Effector memory CD8-positive, alpha-beta T cell (primary cell): ENCODE results near the gene MPHOSPH9.
"Not testable (repeated sequence)": the region's sequence is repeated elsewhere in the genome, so short reads cannot be mapped to it uniquely, and the experiment has no call there.

Source experiments
- ATAC-seq: fragments of 150-1000 bp; cut with Tn5 transposase; replicated peaks from 2 replicates; pipeline ENCODE4 v1.10.0; 2021; ENCODE audit warnings: mild to moderate bottlenecking, moderate library complexity
- DNase-seq, 3 experiments: peaks; one replicate each; pipeline ENCODE4 v3.0.0; 2021
- H3K27ac Mint-ChIP-seq, 2 donors: one replicate each; pipeline ENCODE4 v1.8.0; 2022; ENCODE audit warnings: mild to moderate bottlenecking in 2 of 2, mixed read lengths in 2 of 2, moderate library complexity in 2 of 2
- H3K27me3 Mint-ChIP-seq, 2 donors: one replicate each; pipeline ENCODE4 v1.8.0; 2022; ENCODE audit warnings: mixed read lengths in 2 of 2
- H3K36me3 Mint-ChIP-seq: one replicate; pipeline ENCODE4 v1.8.0; 2022; ENCODE audit warnings: mild to moderate bottlenecking, moderate library complexity, mixed read lengths; ENCODE audit not compliant: insufficient read depth
- H3K4me1 Mint-ChIP-seq, 2 donors: one replicate each; pipeline ENCODE4 v1.8.0; 2022; ENCODE audit warnings: low read depth in 2 of 2, mixed read lengths in 2 of 2
- H3K4me3 Mint-ChIP-seq, 2 donors: one replicate each; pipeline ENCODE4 v1.8.0; 2022; ENCODE audit warnings: mild to moderate bottlenecking in 2 of 2, mixed read lengths in 2 of 2, moderate library complexity in 2 of 2
- H3K9me3 Mint-ChIP-seq, 2 donors: one replicate each; pipeline ENCODE4 v1.8.0; 2022; ENCODE audit warnings: mixed read lengths in 2 of 2

The MPHOSPH9 gene

DNA sequence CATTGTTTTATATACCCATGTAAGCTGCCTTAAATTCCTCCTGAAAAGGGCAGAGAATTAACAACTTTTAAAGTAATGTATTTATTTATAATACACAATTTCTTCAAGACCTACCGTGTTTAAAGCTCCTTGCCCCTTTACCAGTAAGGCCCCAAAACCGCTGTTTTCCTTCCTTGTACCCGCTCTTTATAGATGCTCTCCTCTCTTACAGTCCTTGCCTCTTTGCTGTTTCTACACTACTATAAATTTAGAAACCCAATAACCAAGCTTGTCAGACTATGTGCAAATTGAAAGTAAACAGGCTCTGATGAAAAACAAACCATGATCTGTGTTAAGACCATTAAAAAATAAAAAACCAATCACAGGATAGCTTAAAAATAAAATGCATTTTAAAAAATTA lies 3.9 kb downstream of the MPHOSPH9 start:
- peak overlapping the region; percentile 47 to 90 for H3K27ac Mint-ChIP-seq
- ATAC-seq (no peak), DNase-seq (no peak)
- H3K9me3 Mint-ChIP-seq = no peaks in the 10 kb centered on the region
- peaks cover 38 to 47% of the 10 kb centered on the region in 2 donors for H3K4me1 Mint-ChIP-seq
- H3K27me3 Mint-ChIP-seq = no peaks in the 10 kb centered on the region
- H3K4me3 Mint-ChIP-seq = peak overlapping the region; percentile 47 to 76
- peaks cover 32% of the 10 kb centered on the region for H3K36me3 Mint-ChIP-seq

DNA sequence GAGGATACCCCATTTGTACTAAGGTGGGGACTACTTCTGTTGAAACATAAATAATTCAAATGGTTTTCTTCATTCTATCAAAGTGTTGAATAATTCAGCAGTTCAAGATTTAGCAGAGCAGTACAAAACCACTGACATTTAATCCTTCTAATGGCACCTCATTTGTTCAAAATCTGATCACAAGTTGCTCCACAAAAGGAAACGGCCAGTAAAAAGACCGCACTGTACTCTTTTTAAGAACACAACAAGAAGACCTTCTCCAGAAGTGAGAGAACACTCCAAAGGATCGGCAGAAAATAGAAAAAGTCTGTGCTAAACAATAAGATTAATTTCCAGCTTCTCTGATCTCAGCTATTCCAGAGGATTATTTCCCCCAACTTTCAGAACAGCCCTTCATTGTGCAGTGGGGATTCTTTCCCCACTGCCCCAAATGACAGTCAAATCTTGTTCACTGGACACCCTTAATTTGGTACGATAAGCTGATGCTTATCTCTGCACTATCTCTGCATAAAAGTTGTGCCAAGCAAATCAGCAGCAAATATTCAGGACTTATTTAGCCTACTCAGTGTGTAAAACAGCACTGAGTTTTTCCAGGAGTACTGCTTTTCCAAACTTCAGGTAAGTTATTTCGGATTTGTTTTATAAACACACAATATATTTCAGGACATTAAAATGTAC lies 5.2 kb downstream of the MPHOSPH9 start:
- H3K4me3 Mint-ChIP-seq = peak overlapping the region in 1 of 2 donors; percentile 35
- DNase-seq (no peak), ATAC-seq (no peak)
- no peaks in the 10 kb centered on the region for H3K27me3 Mint-ChIP-seq
- H3K27ac Mint-ChIP-seq = peak overlapping the region; percentile 47 to 90
- no peaks in the 10 kb centered on the region for H3K9me3 Mint-ChIP-seq
- peaks cover 23% of the 10 kb centered on the region for H3K36me3 Mint-ChIP-seq
- peaks cover 32 to 43% of the 10 kb centered on the region in 2 donors for H3K4me1 Mint-ChIP-seq

DNA sequence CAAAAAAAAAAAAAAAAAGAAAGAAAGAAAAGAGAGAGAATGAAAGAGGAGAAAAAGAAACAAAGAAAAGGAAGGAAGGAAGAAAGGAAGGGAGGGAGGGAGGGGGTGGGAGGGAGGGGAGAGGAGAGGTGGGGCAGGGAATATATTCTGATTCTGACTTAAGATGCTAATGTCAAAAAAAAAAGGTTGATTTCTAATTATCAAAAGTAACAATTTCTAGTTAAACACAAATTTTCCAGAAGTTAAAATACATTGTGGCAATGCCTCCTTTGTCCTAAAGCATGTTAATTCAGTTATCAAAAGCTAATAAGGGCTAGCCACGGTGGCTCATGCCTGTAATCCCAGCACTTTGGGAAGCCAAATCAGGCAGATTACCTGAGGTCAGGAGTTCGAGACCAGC lies 7.5 kb downstream of the MPHOSPH9 start:
- H3K36me3 Mint-ChIP-seq = peaks cover 40% of the 10 kb centered on the region
- H3K27me3 Mint-ChIP-seq = no peaks in the 10 kb centered on the region
- peaks cover 21 to 27% of the 10 kb centered on the region in 2 donors for H3K4me1 Mint-ChIP-seq
- no peaks in the 10 kb centered on the region for H3K9me3 Mint-ChIP-seq
- DNase-seq = no peak
- ATAC-seq = no peak
- peak overlapping the region in 1 of 2 donors; percentile 20 for H3K4me3 Mint-ChIP-seq
- peak overlapping the region in 1 of 2 donors; percentile 81 for H3K27ac Mint-ChIP-seq

DNA sequence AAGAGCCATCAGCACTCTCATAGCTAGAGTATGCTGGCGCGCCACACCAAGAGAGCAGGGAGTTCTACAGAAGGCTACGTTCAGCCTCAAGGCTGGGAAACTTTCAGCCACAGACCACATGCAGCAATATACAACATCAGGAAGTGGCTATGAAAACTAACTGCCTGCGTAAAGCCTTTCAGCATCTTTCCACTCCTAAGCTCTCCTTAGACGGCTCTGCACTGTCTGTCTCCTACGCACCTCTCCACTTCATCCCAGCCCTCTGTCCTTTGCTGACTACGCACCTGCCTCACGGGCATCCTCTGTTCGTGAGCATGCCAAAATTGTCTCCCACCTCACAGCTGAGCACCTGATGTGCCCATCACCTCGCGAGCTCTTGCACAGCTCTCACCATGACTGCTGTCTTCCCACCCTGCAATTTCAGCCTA lies 9.7 kb downstream of the MPHOSPH9 start:
- Mint-ChIP-seq H3K27me3 (no peaks in the 10 kb centered on the region), H3K36me3 (peaks cover 53% of the 10 kb centered on the region), H3K27ac (peak overlapping the region; percentile 46 to 83), H3K4me3 (peak overlapping the region; percentile 45 to 57), H3K9me3 (no peaks in the 10 kb centered on the region), H3K4me1 (peaks cover 11 to 14% of the 10 kb centered on the region in 2 donors)
- peak; percentile 36 to 47 (median 44) for DNase-seq
- ATAC-seq = peak; percentile 98

DNA sequence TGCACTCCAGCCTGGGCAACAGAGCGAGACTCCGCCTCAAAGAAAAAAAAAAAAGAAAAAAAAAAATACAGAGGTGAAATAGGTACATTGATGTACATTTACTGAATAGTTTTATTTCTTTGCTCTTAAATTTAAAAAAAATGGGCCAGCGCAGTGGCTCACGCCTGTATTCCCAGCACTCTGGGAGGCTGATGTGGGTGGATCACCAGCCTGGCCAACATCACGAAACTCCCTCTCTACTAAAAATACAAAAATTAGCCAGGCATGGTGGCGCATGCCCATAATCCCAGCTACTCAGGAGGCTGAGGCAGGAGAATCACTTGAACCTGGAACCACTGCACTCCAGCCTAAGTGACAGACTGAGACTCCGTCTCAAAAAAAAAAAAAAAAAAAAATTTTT lies 25.1 kb downstream of the MPHOSPH9 start:
- not testable (repeated sequence) for H3K4me1 Mint-ChIP-seq, H3K4me3 Mint-ChIP-seq, ATAC-seq, H3K9me3 Mint-ChIP-seq, H3K27me3 Mint-ChIP-seq, DNase-seq, H3K27ac Mint-ChIP-seq
- H3K36me3 Mint-ChIP-seq = peaks cover 62% of the 10 kb centered on the region

DNA sequence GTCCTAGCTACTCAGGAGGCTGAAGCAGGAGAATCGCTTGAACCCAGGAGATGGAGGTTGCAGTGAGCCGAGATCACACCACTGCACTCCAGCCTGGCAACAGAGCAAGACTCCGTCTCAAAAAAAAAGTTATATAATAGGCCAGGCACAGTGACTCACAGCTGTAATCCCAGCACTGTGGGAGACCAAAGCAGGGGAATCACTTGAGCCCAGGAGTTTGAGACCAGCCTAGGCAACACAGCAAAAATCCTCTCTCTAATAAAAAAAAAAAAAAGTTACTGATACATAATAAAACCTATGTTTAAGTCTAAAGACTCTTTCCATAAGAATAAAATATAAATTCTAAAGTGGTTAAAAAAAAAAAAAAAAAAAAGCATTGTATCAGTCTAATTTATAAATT lies 26.1 kb downstream of the MPHOSPH9 start:
- not testable (repeated sequence) for H3K9me3 Mint-ChIP-seq, H3K4me1 Mint-ChIP-seq, ATAC-seq, H3K27me3 Mint-ChIP-seq, H3K4me3 Mint-ChIP-seq, DNase-seq
- H3K27ac Mint-ChIP-seq = peak overlapping the region in 1 of 2 donors; percentile 60
- peaks cover 68% of the 10 kb centered on the region for H3K36me3 Mint-ChIP-seq

DNA sequence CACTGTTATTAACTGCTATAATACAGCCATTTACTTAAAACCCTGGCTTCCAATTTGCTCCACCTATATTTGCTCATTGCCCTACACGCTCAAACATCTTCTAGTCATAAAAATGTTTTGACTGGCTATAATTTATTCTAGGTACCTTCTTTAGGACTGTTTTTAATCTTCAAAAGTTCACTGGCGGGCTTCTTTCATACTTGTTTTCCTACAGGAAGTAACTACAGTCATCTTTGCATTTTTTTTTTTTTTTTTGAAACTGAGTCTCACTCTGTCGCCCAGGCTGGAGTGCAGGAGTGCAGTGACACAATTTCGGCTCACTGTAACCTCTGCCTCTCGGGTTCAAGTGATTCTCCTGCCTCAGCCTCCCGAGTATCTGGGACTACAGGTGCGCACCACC lies 32.5 kb downstream of the MPHOSPH9 start:
- Mint-ChIP-seq H3K9me3 (no peaks in the 10 kb centered on the region), H3K27ac (peak overlapping the region; percentile 69 to 90), H3K27me3 (no peaks in the 10 kb centered on the region), H3K4me1 (peaks cover 4% of the 10 kb centered on the region in 2 donors), H3K4me3 (no peak overlapping the region), H3K36me3 (peaks cover 61% of the 10 kb centered on the region)
- no peak for DNase-seq
- no peak for ATAC-seq

DNA sequence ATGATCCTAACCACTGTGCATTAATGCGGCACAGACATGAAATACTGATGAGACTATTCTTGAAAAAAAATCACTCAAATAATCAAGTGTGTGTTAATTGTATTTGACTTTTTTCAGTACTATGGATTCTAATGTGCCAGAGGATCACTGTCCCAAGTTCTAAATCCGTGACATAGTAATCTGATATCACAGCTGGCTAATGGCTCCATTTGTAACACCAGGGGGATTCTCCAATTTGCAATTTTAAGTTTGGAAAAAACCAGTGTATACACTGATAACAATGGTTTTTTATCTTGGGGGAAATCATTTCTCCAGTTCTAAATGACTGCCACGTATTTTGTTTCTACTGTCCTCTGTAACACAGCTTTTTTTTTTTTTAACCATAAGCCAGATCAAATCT lies 33.0 kb downstream of the MPHOSPH9 start:
- DNase-seq (no peak), ATAC-seq (no peak)
- H3K4me1 Mint-ChIP-seq = peaks cover 4% of the 10 kb centered on the region in 2 donors
- H3K4me3 Mint-ChIP-seq = no peak overlapping the region
- H3K27me3 Mint-ChIP-seq = no peaks in the 10 kb centered on the region
- H3K36me3 Mint-ChIP-seq = peaks cover 62% of the 10 kb centered on the region
- peak overlapping the region; percentile 69 to 90 for H3K27ac Mint-ChIP-seq
- H3K9me3 Mint-ChIP-seq = no peaks in the 10 kb centered on the region

DNA sequence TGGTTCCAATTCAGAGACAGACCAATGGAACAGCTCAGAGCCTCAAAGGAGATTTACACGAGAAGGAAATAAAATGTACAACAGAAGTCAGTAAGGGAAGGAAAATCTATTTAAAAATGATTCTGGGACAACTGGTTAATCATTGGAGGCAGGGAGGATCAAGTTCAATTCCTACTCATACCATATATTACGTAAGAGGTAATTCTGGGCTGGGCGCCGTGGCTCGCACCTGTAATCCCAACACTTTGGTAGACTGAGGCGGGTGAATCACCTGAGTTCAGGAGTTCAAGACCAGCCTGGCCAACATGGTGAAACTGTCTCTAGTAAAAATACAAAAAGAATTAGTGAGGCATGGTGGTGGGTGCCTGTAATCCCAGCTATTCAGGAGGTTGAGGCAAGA lies 45.3 kb downstream of the MPHOSPH9 start:
- Mint-ChIP-seq H3K36me3 (peaks cover 56% of the 10 kb centered on the region), H3K27me3 (no peaks in the 10 kb centered on the region), H3K27ac (no peak overlapping the region), H3K9me3 (no peaks in the 10 kb centered on the region), H3K4me1 (no peaks in the 10 kb centered on the region), H3K4me3 (no peak overlapping the region)
- ATAC-seq (no peak), DNase-seq (no peak)

DNA sequence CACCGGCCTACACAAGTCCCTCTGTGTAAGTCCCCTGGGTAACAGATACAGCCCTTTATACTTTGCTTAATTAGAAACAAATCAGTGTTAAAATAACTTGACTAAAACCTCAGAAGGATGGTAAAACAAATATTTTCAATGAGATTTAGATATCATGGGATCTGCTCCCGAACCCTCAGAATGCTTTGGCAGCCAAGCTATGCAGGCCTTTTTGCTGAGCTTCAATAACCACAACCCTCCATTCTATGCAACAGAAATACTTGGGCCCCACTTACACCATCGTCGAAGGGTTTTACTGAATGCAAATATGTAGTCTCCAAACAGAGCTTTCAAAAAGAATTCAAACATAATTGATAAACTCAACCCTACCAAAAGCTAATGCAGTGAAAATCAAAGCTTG lies 52.8 kb downstream of the MPHOSPH9 start:
- no peaks in the 10 kb centered on the region for H3K27me3 Mint-ChIP-seq
- no peak for DNase-seq
- H3K9me3 Mint-ChIP-seq = no peaks in the 10 kb centered on the region
- H3K27ac Mint-ChIP-seq = peak overlapping the region in 1 of 2 donors; percentile 25
- ATAC-seq = no peak
- H3K4me3 Mint-ChIP-seq = no peak overlapping the region
- H3K4me1 Mint-ChIP-seq = no peaks in the 10 kb centered on the region
- peaks cover 53% of the 10 kb centered on the region for H3K36me3 Mint-ChIP-seq

DNA sequence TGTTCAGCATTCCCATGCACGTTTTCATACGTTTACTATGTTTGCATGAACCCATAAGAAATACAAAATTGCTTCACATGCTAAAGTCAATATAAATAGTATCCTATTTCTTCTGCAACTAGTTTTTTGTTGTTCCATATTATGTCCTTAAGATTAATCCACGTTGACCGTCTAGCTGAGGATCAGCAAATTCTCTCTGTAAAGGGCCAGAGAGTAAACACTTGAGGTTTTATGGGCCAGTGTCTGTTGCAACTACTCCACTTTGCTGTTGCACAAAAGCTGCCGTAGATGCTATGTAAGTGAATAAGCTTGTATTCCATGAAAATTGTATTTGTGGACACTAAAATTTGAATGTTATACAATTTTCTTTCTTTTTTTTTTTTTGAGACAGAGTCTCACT lies 61.0 kb downstream of the MPHOSPH9 start:
- no peak overlapping the region for H3K4me3 Mint-ChIP-seq

DNA sequence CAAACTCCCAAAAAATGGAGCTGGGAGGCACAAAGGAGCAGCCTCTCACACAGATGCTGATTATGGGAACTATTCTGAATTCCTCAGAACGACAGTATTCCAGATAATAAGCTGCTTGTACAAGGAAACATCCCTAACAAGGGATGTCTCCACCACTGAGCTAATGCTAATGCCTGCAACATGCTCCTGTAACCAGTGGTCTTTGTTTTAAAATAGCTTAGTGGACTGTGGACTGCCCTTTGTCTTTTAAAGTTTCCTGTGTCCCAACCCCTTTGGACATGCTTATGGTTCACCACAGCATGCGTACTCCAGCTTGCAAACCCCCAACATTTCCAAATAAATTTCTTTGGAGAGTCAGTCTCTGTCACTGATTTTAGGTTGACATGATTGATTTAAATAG lies 65.6 kb downstream of the MPHOSPH9 start:
- H3K4me1 Mint-ChIP-seq = peaks cover 4 to 9% of the 10 kb centered on the region in 2 donors
- no peaks in the 10 kb centered on the region for H3K27me3 Mint-ChIP-seq
- H3K27ac Mint-ChIP-seq = peak overlapping the region; percentile 41 to 56
- no peak for ATAC-seq
- no peak overlapping the region for H3K4me3 Mint-ChIP-seq
- peaks cover 44% of the 10 kb centered on the region for H3K36me3 Mint-ChIP-seq
- no peaks in the 10 kb centered on the region for H3K9me3 Mint-ChIP-seq
- no peak for DNase-seq

More for the DNA sequence above, 61.0 kb downstream of the MPHOSPH9 start:
- ATAC-seq = no peak
- H3K9me3 Mint-ChIP-seq = no peaks in the 10 kb centered on the region
- H3K36me3 Mint-ChIP-seq = peaks cover 42% of the 10 kb centered on the region
- H3K27ac Mint-ChIP-seq = peak overlapping the region in 1 of 2 donors; percentile 12
- DNase-seq = no peak
- no peaks in the 10 kb centered on the region for H3K27me3 Mint-ChIP-seq
- H3K4me1 Mint-ChIP-seq = peaks cover 4 to 9% of the 10 kb centered on the region in 2 donors

DNA sequence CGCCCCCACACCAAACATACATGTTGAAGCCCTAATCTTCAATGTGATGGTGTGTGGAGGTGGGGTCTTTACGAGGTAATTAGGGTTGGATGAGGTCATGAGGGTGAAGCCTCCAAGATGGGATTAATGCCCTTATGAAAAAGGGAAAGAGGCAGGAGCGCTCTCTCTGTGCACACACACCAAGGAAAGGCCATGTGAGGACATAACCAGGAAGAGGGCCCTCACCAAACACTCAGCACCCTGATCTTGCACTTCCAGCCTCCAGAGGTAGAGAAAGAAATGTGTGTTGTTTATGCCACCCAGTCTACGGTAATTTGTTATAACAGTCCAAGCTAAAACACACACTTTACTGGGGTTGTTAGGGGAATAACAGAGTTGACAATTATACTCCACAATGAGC lies 67.4 kb downstream of the MPHOSPH9 start:
- Mint-ChIP-seq H3K4me1 (peaks cover 4 to 9% of the 10 kb centered on the region in 2 donors), H3K27me3 (no peaks in the 10 kb centered on the region), H3K27ac (no peak overlapping the region), H3K9me3 (no peaks in the 10 kb centered on the region), H3K36me3 (peaks cover 47% of the 10 kb centered on the region), H3K4me3 (no peak overlapping the region)
- DNase-seq (no peak), ATAC-seq (no peak)

DNA sequence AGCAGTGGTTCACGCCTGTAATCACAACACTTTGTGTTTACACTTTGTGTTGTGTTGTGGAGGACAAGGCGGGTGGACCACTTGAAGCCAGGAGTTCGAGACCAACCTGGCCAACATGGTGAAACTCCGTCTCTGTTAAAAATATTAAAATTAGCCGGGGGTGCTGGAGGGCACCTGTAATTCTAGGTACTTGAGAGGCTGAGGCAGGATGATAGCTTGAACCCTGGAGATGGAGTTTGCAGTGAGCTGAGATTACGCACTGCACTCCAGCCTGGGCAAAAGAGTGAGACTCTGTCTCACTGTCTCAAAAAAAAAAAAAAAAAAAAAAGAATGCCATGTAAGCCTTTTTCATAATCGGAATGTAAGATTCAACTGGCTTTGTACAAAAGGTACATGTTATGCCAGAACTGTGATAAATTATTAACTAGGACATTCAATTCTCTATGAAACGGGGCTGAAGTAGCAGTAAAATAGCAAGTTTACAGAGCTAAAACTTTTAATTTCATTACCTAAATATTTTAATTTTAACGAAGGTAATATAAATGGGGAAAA lies 68.2 kb downstream of the MPHOSPH9 start:
- no peaks in the 10 kb centered on the region for H3K27me3 Mint-ChIP-seq
- H3K36me3 Mint-ChIP-seq = peaks cover 53% of the 10 kb centered on the region
- no peak overlapping the region for H3K27ac Mint-ChIP-seq
- ATAC-seq (no peak), DNase-seq (no peak)
- H3K4me1 Mint-ChIP-seq = peaks cover 4 to 9% of the 10 kb centered on the region in 2 donors
- no peaks in the 10 kb centered on the region for H3K9me3 Mint-ChIP-seq
- H3K4me3 Mint-ChIP-seq = no peak overlapping the region
